Heart right ventricle (tissue), 16 donors: ENCODE measurements around the gene SNRPA. TPM values are rescaled to one million over a fixed set of nuclear protein-coding genes. Genes with fewer than 3 reads are reported as not detected.

ENCODE experiments used
- ATAC-seq, 8 donors: fragments of 200-7000 bp; cut with Tn5 transposase; one replicate each; pipeline ENCODE4 v1.9.1; 2020; ENCODE audit warnings: mild to moderate bottlenecking in 8 of 8, moderate library complexity in 8 of 8, moderate number of reproducible peaks in 1 of 8
- DNase-seq, 2 donors: peaks; one replicate each; pipeline ENCODE4 v3.0.0-alpha.2; 2020
- H3K27ac ChIP-seq, 10 donors: fragments of 200-600 bp; sonication (generic) in 2 of 10; one replicate each; pipeline versions ENCODE4 v1.5.0 to v1.8.0; 2020 to 2022; ENCODE audit warnings: mild to moderate bottlenecking in 3 of 10
- H3K27me3 ChIP-seq, 7 donors: fragments of 200-600 bp; one replicate each; pipeline ENCODE4 v1.8.0; 2021 to 2022; ENCODE audit warnings: mild to moderate bottlenecking in 2 of 7
- H3K36me3 ChIP-seq, 9 donors: fragments of 200-600 bp; sonication (generic) in 1 of 9; one replicate each; pipeline versions ENCODE4 v1.5.0 to v1.8.0; 2020 to 2022; ENCODE audit warnings: mild to moderate bottlenecking in 2 of 9
- H3K4me1 ChIP-seq, 9 donors: fragments of 200-600 bp; sonication (generic) in 1 of 9; one replicate each; pipeline versions ENCODE4 v1.5.0 to v1.8.0; 2020 to 2022; ENCODE audit warnings: mild to moderate bottlenecking in 4 of 9
- H3K4me3 ChIP-seq, 10 donors: fragments of 200-600 bp; sonication (generic) in 2 of 10; one replicate each; pipeline versions ENCODE4 v1.5.0 to v1.8.0; 2020 to 2022; ENCODE audit warnings: mild to moderate bottlenecking in 7 of 10, moderate library complexity in 2 of 10
- H3K9me3 ChIP-seq, 11 donors: fragments of 200-600 bp in 10 of 11; sonication (generic) in 2 of 11; one replicate each; pipeline versions ENCODE4 v1.5.0 to v1.8.0; 2013 to 2022; ENCODE audit warnings: mild to moderate bottlenecking in 2 of 11, control low read depth in 1 of 11, moderate library complexity in 1 of 11
- CTCF ChIP-seq, 9 donors: fragments of 200-600 bp; sonication (generic) in 2 of 9; IDR thresholded peaks; one replicate each; pipeline versions ENCODE4 v1.5.0 to v1.8.0; 2021 to 2022; ENCODE audit warnings: antibody characterized with exemption in 9 of 9, mild to moderate bottlenecking in 5 of 9, moderate library complexity in 1 of 9
- WGBS, 2 donors: extraction: QIAGEN DNeasy Blood & Tissue Kit; methylation state at CpG; one replicate each; pipeline ENCODE4 v1.1.7; 2013; ENCODE audit warnings: inconsistent platforms in 1 of 2; 5-methylcytosine and 5-hydroxymethylcytosine counted together
- intact Hi-C, 10 donors: fragments of 100-400 bp; cut with DNase I; formaldehyde crosslinking; loops; one replicate each; pipeline versions ENCODE4 v1.11.1 to v1.14.2; 2022
- polyA plus RNA-seq, 2 donors: library from polyadenylated mRNA; stranded (reverse); fragments of 200-250 nt; gene quantifications; one replicate each; pipeline ENCODE4 v1.2.3, GENCODE V29; 2013
- total RNA-seq, 10 donors: library from RNA; stranded (reverse); fragmentation: NEBNext Ultra II Directional in 3 of 10; extraction: Animal tissue kit (Norgen Biotek cat#: 25700) in 3 of 10; gene quantifications; one replicate each; pipeline versions ENCODE4 v1.2.1 to v1.2.4, GENCODE V29; 2021 to 2023
- donor health status: Arrhythmogenic right ventricular cardiomyopathy.
- donor health status: ischemic (EF 13 %, LVEDD 7.1; RV severe dilation, severe dysfunction).
- donor health status: healthy with polysubstance abuse.
- donor health status: DM: no; HTN: yes; CAD: no.
- donor health status: DM: no; HTN: no; CAD: no.
- donor health status: ischemic (EF 25% LVEDD 6.9; RV normal size, moderate dysfunction).
- donor health status: ischemic (EF 25% LVEDD 5.7; RV mildly dilated, moderate dysfunction).
- donor health status: healthy.
- donor health status: DM: yes; HTN: yes; CAD: no.
- donor health status: Ischemic cardiomyopathy.
- donor health status: ischemic (EF 35%, LVEDD 5.7; RV mildly dilated, moderate dysfunction).
- donor health status: nonischemic (EF 11% LVEDD 7.7; RV severe dilation, severe dysfunction).
- donor health status: DM: yes; HTN: yes; CAD: no.
- donor health status: PGD.
- donor health status: ischemic (EF 29% LVEDD 5.4; RV normal size, mild dysfunction).
- donor health status: nonischemic (EF 23%, LVEDD 6.1; RV moderate dilation, normal function).

SNRPA gene
- total and polyA plus RNA-seq, 12 donors: 24.0 to 40.6 (median 35.0) TPM

GRCh38 chr19:40703029-40703755 lies 47.8 kb upstream of the SNRPA start:
- intact Hi-C loops: no loop called here
- TF ChIP-seq CTCF (IDR thresholded peaks at IDR 0.05): no peak
- WGBS, 2 donors: 91 to 93% methylated on average over 24 of the region's 24 CpGs
- Histone ChIP-seq H3K9me3 (no peaks in the 10 kb centered on the region), H3K36me3 (peaks cover 0 to 91% (median 43%) of the 10 kb centered on the region in 9 donors), H3K27ac (peak overlapping the region in 3 of 10 donors; percentile 39 to 61 (median 51)), H3K27me3 (no peaks in the 10 kb centered on the region), H3K4me1 (peaks cover 0 to 41% (median 22%) of the 10 kb centered on the region in 9 donors), H3K4me3 (no peak overlapping the region)
- ATAC-seq (peak in 1 of 8 donors; percentile 22), DNase-seq (no peak)

DNA sequence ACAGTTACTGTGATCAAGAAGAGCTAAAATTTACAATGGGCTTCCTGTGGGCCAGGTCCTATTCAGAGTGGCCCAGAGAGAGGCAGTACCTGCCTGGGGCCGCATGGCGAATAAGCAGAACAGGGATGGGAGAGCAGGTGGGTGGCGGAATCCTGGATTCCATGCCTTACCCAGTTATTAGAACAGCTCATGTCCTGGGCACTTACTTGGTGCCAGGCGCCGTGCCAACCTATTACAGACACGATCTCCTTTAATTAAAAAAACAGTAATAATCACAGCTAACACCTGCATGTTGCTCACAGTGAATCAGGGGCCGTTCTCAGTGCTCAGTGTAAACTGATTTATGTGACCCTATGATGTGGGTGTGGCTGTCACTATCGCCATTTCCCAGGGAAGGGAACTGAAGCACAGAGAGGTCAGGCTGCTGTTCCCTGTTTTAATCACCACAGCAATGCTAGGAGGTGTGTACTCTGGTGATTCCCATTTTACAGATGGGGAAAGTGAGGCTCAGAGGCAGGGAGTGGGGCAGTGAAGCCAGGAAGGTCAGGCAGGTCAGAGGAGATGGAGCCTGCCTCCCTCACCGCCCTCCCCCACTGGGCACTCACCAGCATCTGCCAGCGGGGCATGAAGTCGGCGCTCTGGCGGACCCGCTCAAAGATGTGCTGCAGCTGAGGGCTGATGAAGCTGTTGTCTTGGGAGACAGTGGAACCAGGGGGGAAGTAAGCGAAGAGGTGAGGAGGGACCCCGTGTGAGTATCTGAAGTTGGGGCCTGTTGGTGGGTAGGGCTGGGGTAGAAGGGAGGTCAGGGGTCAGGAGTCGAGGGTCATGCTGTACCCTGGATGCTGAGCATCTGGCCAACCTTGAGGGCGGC lies 46.3 kb upstream of the SNRPA start:
- peaks cover 0 to 41% (median 22%) of the 10 kb centered on the region in 9 donors for H3K4me1 ChIP-seq
- peak in 2 of 8 donors; percentile 6 to 28 for ATAC-seq
- no peaks in the 10 kb centered on the region for H3K27me3 ChIP-seq
- WGBS, 2 donors: 88 to 90% methylated on average over 18 of the region's 18 CpGs
- H3K9me3 ChIP-seq: no peaks in the 10 kb centered on the region
- H3K4me3 ChIP-seq: no peak overlapping the region
- DNase-seq: no peak
- peaks cover 0 to 99% (median 56%) of the 10 kb centered on the region in 9 donors for H3K36me3 ChIP-seq
- no peak for TF ChIP-seq CTCF (IDR thresholded peaks at IDR 0.05)
- intact Hi-C loops: no loop called here
- peak overlapping the region in 8 of 10 donors; percentile 56 to 86 (median 78) for H3K27ac ChIP-seq

- Histone ChIP-seq H3K27me3 (no peaks in the 10 kb centered on the region), H3K4me1 (peaks cover 0 to 41% (median 22%) of the 10 kb centered on the region in 9 donors), H3K36me3 (peaks cover 0 to 97% (median 61%) of the 10 kb centered on the region in 9 donors), H3K27ac (peak overlapping the region; percentile 53 to 86 (median 73)), H3K9me3 (no peaks in the 10 kb centered on the region), H3K4me3 (no peak overlapping the region)
- 65 to 69% methylated on average over 9 of the region's 9 CpGs for WGBS, 2 donors
- ATAC-seq: peak; percentile 9 to 71 (median 44)
- intact Hi-C loops: no loop called here
- peak; percentile 61 to 64 for DNase-seq
- TF ChIP-seq CTCF (IDR thresholded peaks at IDR 0.05): no peak
These were observed 45.7 kb upstream of the SNRPA start for GRCh38 chr19:40705362-40705651.

DNA sequence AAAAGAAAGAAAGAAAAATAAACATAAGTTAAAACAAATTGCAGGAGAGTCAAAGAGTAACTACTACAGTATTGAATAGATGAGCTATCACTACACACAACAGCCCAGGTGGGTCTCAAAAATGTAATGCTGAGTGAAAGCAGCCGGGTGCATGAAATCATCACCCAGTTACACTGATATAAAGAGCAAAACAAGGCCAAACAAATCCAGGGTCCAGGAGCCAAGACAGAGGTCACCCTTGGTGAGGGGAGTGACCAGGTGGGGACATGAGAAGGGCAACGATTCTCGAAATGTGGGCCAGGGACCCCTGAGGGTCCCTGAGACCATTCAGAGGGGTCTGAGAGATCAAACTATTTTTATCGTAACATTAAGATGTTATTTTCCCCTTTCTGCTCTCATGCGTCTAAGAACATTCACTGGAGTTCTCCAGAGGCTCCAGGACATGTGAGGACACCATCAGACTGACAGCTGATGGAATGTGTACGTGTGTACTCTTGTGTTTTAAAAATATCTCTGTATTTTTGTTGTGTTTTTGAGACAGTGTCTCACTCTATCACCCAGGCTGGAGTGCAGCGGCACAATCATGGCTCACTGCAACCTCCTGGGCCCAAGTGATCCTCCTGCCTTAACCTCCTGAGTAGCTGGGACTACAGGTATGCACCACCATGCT lies 44.9 kb upstream of the SNRPA start:
- no peak for DNase-seq
- Histone ChIP-seq H3K9me3 (no peaks in the 10 kb centered on the region), H3K27ac (peak overlapping the region; percentile 53 to 86 (median 73)), H3K4me1 (peaks cover 0 to 41% (median 22%) of the 10 kb centered on the region in 9 donors), H3K27me3 (no peaks in the 10 kb centered on the region), H3K4me3 (no peak overlapping the region), H3K36me3 (peaks cover 0 to 97% (median 62%) of the 10 kb centered on the region in 9 donors)
- intact Hi-C loops: no loop called here
- peak; percentile 42 to 85 (median 63) for ATAC-seq
- TF ChIP-seq CTCF (IDR thresholded peaks at IDR 0.05): no peak
- WGBS, 2 donors: 41 to 53% methylated on average over 7 of the region's 7 CpGs
